ENCODE data around the gene ZNF770. TPM values are rescaled to one million over a fixed set of nuclear protein-coding genes. Genes with fewer than 3 reads are reported as not detected.

ZNF770 gene, protein sequence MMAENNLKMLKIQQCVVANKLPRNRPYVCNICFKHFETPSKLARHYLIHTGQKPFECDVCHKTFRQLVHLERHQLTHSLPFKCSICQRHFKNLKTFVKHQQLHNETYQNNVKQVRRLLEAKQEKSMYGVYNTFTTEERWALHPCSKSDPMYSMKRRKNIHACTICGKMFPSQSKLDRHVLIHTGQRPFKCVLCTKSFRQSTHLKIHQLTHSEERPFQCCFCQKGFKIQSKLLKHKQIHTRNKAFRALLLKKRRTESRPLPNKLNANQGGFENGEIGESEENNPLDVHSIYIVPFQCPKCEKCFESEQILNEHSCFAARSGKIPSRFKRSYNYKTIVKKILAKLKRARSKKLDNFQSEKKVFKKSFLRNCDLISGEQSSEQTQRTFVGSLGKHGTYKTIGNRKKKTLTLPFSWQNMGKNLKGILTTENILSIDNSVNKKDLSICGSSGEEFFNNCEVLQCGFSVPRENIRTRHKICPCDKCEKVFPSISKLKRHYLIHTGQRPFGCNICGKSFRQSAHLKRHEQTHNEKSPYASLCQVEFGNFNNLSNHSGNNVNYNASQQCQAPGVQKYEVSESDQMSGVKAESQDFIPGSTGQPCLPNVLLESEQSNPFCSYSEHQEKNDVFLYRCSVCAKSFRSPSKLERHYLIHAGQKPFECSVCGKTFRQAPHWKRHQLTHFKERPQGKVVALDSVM
- 35.2 and 37.4 TPM in 2 replicates for total RNA-seq

DNA sequence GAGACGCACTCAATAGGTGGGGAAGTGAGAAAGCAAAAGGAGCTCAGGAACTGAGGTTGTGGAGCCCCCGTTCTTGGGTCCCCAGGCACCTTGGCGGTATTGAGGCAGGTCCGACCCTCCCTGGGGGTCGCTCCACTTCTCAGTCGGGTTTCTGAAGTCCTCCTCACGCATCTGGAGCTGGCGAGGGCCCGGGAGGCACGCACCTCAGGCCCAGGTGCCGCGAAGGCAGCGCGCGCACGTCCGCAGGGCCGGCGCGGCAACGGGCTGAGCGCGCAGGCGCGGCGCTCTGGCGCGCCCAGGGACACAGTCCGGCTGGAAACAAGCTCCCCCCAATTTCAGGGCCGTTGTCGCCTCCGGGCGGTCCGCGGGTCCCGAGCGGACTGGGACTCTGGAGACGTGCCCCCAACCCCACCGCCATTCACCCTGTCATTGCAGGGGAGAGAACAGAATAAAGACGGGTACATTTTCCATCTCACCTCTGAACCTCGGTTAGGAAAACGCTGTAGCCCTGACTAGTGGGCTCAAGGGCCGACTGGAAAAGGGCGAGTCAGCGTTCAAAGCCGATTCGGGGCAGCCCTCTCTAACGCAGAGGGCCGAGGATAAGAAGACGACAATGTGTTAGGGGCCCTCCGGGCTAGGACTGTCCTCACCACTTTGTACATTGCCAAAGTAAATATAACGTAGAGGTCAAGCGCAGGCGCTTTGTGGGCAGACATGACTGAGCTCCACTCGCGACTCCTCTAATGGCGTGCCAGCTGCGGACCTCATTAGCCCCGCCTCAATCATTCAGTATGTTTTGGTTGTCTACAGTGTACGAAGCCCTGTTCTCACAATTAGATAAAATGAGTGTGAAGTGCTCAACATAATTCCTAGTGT is at the start of gene ZNF770:
Gene ZNF770, minus strand, starts transcription at position 261 of the 876 bp plus-strand sequence. CDS start 4,853 bp downstream, outside the sequence.

DNA sequence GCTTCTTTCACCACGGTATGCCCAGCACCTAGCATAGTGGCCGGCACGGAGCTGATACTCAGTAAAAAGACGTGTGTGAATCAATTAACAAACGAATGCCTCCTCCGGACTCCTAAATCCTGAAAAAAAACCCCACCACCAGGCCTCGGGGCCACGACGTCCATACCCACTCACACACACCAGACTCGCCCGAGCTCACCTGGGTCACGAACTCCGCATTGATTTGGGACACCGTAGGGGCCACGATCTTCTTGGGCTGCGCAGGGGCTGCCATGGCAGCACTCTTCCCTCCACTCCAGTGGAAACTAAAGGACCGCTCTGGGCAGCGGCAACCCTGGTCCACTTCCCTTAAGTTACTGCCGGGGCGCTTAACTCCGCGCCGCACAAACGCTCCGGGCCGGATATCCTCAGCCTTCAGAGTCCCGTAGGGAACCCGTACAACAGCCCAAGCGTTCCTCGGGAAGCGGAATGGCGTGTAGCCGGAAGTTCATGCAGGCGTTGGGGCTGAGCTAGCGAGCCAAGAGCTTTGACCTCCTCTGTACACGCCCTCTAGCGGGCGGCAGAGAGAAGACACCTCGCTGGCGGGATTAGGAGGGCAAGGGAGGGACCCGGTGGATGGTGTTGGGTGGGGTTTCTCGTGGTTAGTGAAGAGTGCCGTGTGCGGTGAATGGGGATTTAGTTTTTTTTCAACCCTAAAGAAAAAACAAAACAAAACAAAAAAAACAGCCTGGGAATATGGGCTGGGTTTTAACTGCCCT is 18.6 kb downstream of the ZNF770 start, which contains the start of gene AQR:
Gene AQR, minus strand, starts transcription at position 403 of the 758 bp plus-strand sequence. Its CDS starts 129 bp downstream, at position 274.

Other genes with a start within 250 kb of the ZNF770 start
- gene GJD2, start 233.3 kb downstream of the ZNF770 start, total RNA-seq = not detected in 2 replicates
- not detected in 2 replicates for gene ACTC1, start 192.7 kb downstream of the ZNF770 start, total RNA-seq
- 17.5 and 19.7 TPM in 2 replicates for gene AQR, start 18.5 kb downstream of the ZNF770 start, total RNA-seq
- gene NANOGP8, start 97.0 kb upstream of the ZNF770 start, total RNA-seq = not detected in 2 replicates

All from regular cardiac myocyte (primary cell).